Measurements from ENCODE around the gene PRRG2.

The PRRG2 gene

GRCh38 chr19:49590071-49590970, 9.2 kb downstream of the PRRG2 start:
- peak; percentile 90 for DNase-seq

- DNase-seq = peak; percentile 53
Measured at GRCh38 chr19:49590971-49591730, 10.0 kb downstream of the PRRG2 start, which contains the start of gene PRR12. Gene PRR12 (plus strand): TSS chr19:49591182. CDS start chr19:49591655, 473 bp downstream.

GRCh38 chr19:49591731-49592485, 10.8 kb downstream of the PRRG2 start:
- no peak for DNase-seq

- DNase-seq = no peak
Measured at GRCh38 chr19:49592486-49593232, 11.5 kb downstream of the PRRG2 start.

- DNase-seq = peak; percentile 87
Measured at GRCh38 chr19:49593233-49594113, 12.4 kb downstream of the PRRG2 start.

GRCh38 chr19:49594157-49594992, 13.3 kb downstream of the PRRG2 start:
- DNase-seq = no peak

GRCh38 chr19:49594993-49595818, 14.1 kb downstream of the PRRG2 start:
- no peak for DNase-seq

- DNase-seq = no peak
Measured at GRCh38 chr19:49595819-49596404, 14.8 kb downstream of the PRRG2 start.

- DNase-seq = no peak
Measured at GRCh38 chr19:49596407-49596806, 15.3 kb downstream of the PRRG2 start.

GRCh38 chr19:49596954-49597702, 16.0 kb downstream of the PRRG2 start:
- no peak for DNase-seq

GRCh38 chr19:49597703-49597974, 16.5 kb downstream of the PRRG2 start:
- no peak for DNase-seq

GRCh38 chr19:49599378-49600295, 18.5 kb downstream of the PRRG2 start:
- no peak for DNase-seq

- no peak for DNase-seq
Measured at GRCh38 chr19:49601482-49602038, 20.4 kb downstream of the PRRG2 start.

GRCh38 chr19:49602806-49603205, 21.7 kb downstream of the PRRG2 start:
- no peak for DNase-seq

- DNase-seq = no peak
Measured at GRCh38 chr19:49605605-49606004, 24.5 kb downstream of the PRRG2 start.

- no peak for DNase-seq
Measured at GRCh38 chr19:49609499-49610092, 28.5 kb downstream of the PRRG2 start.

- no peak for DNase-seq
Measured at GRCh38 chr19:49613374-49613773, 32.3 kb downstream of the PRRG2 start.

All from NCI-H526 treated with DMSO at 0.1 percent for 48 hours (cell line).